Coronary artery (tissue), 2 donors: ENCODE data around the gene PNPLA8.

Experiments used
- DNase-seq: peaks from one replicate; pipeline ENCODE4 v3.0.0-alpha.2; 2017; ENCODE audit warnings: low spot score
- H3K27ac ChIP-seq, 2 donors: fragments of 200-600 bp; sonication (generic); one replicate each; pipeline ENCODE4 v1.5.1; 2016 to 2019
- H3K4me3 ChIP-seq: fragments of 200-600 bp; sonication (generic); 2 replicates; pipeline ENCODE4 v1.5.1; 2016; ENCODE audit warnings: mild to moderate bottlenecking, moderate library complexity
- TF ChIP-seq, protein P1 (sequence below): fragments of 200-600 bp; sonication (generic); IDR thresholded peaks from one replicate; pipeline ENCODE4 v1.5.1; 2019; ENCODE audit warnings: antibody characterized with exemption

PNPLA8 gene

DNA sequence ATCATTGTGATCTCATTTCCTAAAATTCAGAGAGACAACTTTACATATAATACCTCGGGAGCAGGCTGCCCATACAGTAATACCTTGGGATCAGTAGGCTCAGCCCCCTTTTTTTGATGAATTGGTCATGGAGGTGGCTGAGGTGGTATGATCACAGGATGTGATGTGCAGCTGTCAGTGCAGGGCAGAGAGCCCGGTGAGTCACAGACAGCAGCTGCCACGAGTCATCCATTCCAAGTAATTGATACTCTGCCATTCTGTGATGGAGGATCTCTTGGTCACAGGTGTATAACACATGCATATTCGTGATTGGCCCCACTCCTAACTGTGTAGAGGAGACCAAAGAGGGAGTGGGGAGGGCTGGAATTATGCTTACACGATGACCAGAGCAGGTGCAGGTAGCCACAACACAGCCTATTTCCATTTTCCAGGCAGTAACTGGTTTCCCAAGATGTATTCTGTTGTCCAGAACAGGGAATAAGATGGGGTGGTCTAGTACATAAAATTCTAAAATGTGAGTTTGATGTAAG is 83.8 kb downstream of the PNPLA8 start:
- DNase-seq = no peak
- no peak overlapping the region for H3K4me3 ChIP-seq
- TF ChIP-seq, protein P1, sequence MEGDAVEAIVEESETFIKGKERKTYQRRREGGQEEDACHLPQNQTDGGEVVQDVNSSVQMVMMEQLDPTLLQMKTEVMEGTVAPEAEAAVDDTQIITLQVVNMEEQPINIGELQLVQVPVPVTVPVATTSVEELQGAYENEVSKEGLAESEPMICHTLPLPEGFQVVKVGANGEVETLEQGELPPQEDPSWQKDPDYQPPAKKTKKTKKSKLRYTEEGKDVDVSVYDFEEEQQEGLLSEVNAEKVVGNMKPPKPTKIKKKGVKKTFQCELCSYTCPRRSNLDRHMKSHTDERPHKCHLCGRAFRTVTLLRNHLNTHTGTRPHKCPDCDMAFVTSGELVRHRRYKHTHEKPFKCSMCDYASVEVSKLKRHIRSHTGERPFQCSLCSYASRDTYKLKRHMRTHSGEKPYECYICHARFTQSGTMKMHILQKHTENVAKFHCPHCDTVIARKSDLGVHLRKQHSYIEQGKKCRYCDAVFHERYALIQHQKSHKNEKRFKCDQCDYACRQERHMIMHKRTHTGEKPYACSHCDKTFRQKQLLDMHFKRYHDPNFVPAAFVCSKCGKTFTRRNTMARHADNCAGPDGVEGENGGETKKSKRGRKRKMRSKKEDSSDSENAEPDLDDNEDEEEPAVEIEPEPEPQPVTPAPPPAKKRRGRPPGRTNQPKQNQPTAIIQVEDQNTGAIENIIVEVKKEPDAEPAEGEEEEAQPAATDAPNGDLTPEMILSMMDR = no peak
- H3K27ac ChIP-seq = no peak overlapping the region

DNA sequence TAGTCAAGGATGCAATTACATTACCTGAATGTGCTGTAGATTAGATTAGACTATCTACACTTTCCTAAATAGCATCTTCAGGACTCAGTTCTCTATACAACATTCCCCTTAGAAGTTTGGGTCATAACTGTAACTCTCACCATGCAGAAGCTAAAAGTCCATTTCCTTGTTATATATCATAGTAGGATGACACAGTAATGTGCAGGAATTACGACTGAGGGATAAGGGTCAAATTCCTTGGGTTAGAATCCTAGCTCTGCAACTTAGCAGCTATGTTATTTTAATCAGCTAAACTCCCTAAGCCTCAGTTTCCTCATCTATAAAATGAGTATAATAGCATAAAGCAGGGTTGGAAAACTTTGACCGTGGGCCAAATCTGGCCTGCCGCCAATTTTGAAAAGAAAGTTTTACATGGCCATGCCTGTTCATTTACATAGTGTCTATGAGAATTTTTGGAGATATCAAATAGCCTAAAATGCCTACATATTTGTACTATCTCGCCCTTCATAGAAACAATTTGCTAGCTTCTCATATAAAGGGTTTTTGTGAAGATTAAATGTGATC is 84.5 kb downstream of the PNPLA8 start:
- Histone ChIP-seq H3K27ac (no peak overlapping the region), H3K4me3 (no peak overlapping the region)
- TF ChIP-seq, protein P1 = no peak
- DNase-seq = no peak

DNA sequence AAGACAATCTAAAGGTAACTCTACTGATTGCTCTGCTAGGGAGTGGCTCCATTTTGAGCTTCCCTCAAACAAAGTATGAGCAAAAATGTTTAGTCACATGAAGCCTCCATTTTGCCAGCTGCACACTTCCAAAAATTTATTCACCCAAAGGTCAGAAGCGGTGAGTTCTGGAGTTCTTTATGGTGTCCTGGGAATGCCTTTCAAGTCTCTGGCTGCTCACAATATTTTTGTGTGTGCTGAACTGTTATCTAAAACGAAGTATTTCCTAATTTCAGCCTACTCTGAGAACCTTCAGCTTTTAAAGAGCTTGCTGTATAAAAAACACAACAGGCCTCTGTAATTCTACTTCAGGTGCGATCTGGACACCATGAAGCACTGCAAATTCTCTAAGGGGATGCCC is 85.3 kb downstream of the PNPLA8 start:
- no peak overlapping the region for H3K4me3 ChIP-seq
- TF ChIP-seq, protein P1 = no peak
- DNase-seq = no peak
- H3K27ac ChIP-seq = no peak overlapping the region

DNA sequence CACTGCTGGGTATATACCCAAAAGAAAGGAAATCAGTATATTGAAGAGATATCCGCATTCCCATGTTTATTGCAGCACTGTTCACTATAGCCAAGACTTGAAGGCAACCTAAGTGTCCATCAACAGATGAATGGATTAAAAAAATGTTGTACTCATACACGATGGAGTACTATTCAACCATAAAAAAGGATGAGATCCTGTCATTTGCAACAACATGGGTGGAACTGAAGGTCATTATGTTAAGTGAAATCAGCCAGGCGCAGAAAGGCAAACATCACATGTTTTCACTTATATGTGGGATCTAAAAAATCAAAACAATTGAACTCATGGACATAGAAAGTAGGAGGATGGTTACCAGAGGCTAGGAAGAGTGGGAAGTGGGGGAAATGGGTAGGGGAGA is 89.0 kb downstream of the PNPLA8 start:
- DNase-seq = no peak
- TF ChIP-seq, protein P1 = no peak
- no peak overlapping the region for H3K27ac ChIP-seq

DNA sequence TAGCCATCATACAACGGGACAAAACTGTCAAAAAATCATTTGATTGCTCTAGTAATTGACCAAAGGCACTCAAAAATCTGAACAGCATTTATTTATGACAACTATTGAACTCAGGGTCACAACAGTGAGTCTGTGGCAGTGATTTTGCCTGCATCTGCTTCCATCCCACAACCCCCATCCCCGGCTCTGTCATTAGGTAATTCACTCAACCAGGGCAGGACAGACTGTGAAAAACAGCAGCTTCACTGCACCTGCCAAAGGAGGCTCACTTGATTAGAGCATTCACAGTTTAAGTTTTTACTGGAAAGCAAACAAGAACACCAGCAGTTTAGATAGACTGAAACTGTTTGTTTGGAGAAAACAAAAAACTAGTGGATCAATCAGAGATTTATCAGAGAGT is 91.9 kb downstream of the PNPLA8 start:
- TF ChIP-seq, protein P1 = no peak
- Histone ChIP-seq H3K27ac (no peak overlapping the region), H3K4me3 (no peak overlapping the region)
- no peak for DNase-seq

More for the DNA sequence above, 89.0 kb downstream of the PNPLA8 start:
- H3K4me3 ChIP-seq = no peak overlapping the region

DNA sequence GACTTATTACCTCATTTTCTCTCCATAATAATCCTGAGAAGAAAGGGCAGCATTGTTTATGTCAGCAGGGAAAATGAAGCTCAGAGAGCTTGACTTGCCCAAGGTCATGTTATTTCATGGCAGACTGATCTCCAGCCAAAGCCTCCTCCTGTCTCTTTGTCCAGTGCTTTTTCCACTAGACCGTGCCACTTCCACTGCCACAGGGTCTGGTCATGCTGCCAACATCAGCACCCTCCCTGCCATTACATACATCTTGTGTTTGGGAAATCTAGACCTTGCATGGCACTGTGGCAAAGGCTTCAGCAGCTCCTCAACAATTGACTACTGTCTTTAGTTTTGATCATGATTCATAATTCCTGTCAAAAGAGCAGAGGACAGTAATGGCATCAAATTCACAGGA is 94.8 kb downstream of the PNPLA8 start:
- Histone ChIP-seq H3K4me3 (no peak overlapping the region), H3K27ac (no peak overlapping the region)
- DNase-seq = no peak
- TF ChIP-seq, protein P1 = no peak

DNA sequence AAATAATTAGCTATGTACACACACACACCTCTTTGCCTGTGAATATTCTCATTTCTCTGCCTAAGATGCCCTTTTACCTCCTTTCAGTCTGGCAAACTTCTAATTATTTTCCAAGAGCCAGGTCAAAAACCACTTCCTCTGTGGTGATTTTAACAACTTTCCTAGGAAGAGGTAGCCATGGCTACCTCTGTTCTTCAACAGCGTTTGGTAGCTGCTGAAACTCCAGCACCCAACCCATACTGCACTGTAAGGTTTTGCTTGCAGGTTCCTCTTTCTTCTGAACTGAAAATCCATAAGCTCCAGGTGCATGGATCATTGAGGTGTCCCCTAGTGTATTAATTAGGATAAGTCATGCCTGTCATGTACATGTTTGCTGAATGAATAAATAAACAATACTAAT is 95.3 kb downstream of the PNPLA8 start:
- no peak for DNase-seq
- TF ChIP-seq, protein P1 = no peak
- H3K27ac ChIP-seq = no peak overlapping the region

More for the DNA sequence above, 95.3 kb downstream of the PNPLA8 start:
- no peak overlapping the region for H3K4me3 ChIP-seq
